ENCODE measurements around the gene MPPE1.
A peak's percentile ranks its signal among the peaks of the same experiment; 100 is the strongest.

Gene MPPE1

GRCh38 chr18:11884396-11885030 lies 23.6 kb downstream of the MPPE1 start:
- no peak for DNase-seq (ENCODE audit: low spot score)

GRCh38 chr18:11883153-11883552 lies 25.0 kb downstream of the MPPE1 start:
- no peak for DNase-seq (ENCODE audit: low spot score)

- no peak for DNase-seq (ENCODE audit: low spot score)
Measured at GRCh38 chr18:11882636-11883035, 25.5 kb downstream of the MPPE1 start.

GRCh38 chr18:11880586-11881304 lies 27.4 kb downstream of the MPPE1 start:
- no peak for DNase-seq (ENCODE audit: low spot score)

- DNase-seq (ENCODE audit: low spot score): no peak
Measured at GRCh38 chr18:11877497-11878135, 30.5 kb downstream of the MPPE1 start.

GRCh38 chr18:11874676-11875075 lies 33.4 kb downstream of the MPPE1 start:
- no peak for DNase-seq (ENCODE audit: low spot score)

- DNase-seq (ENCODE audit: low spot score): no peak
Measured at GRCh38 chr18:11873670-11874340, 34.3 kb downstream of the MPPE1 start.

GRCh38 chr18:11872479-11873136 lies 35.5 kb downstream of the MPPE1 start:
- DNase-seq (ENCODE audit: low spot score): peak; percentile 63

GRCh38 chr18:11871501-11871900 lies 36.6 kb downstream of the MPPE1 start:
- DNase-seq (ENCODE audit: low spot score): no peak

- DNase-seq (ENCODE audit: low spot score): no peak
Measured at GRCh38 chr18:11868230-11868629, 39.9 kb downstream of the MPPE1 start.

- no peak for DNase-seq (ENCODE audit: low spot score)
Measured at GRCh38 chr18:11866764-11867163, 41.4 kb downstream of the MPPE1 start.

- DNase-seq (ENCODE audit: low spot score): no peak
Measured at GRCh38 chr18:11866329-11866728, 41.8 kb downstream of the MPPE1 start.

- DNase-seq (ENCODE audit: low spot score): no peak
Measured at GRCh38 chr18:11865071-11865470, 43.0 kb downstream of the MPPE1 start.

- no peak for DNase-seq (ENCODE audit: low spot score)
Measured at GRCh38 chr18:11864471-11864870, 43.6 kb downstream of the MPPE1 start.

GRCh38 chr18:11862468-11863137 lies 45.5 kb downstream of the MPPE1 start:
- no peak for DNase-seq (ENCODE audit: low spot score)

GRCh38 chr18:11861583-11862288 lies 46.4 kb downstream of the MPPE1 start:
- no peak for DNase-seq (ENCODE audit: low spot score)

GRCh38 chr18:11860594-11861450 lies 47.3 kb downstream of the MPPE1 start:
- no peak for DNase-seq (ENCODE audit: low spot score)

GRCh38 chr18:11859903-11860407 lies 48.2 kb downstream of the MPPE1 start:
- no peak for DNase-seq (ENCODE audit: low spot score)

- DNase-seq (ENCODE audit: low spot score): no peak
Measured at GRCh38 chr18:11859282-11859830, 48.8 kb downstream of the MPPE1 start.

All from D341Med (cell line).